HEK293 (cell line): ENCODE measurements around the gene TFE3.

Experiments
- CTCF ChIP-seq: fragments of 450-650 bp; formaldehyde crosslinking; IDR thresholded peaks from 2 replicates; pipeline ENCODE4 v1.5.1; 2016; ENCODE audit warnings: missing biosample characterization, missing genetic modification characterization
- GLI4 ChIP-seq: fragments of 450-650 bp; formaldehyde crosslinking; IDR thresholded peaks from 2 replicates; pipeline ENCODE4 v1.5.1; 2016; ENCODE audit warnings: missing biosample characterization, missing genetic modification characterization
- REST ChIP-seq: fragments of 450-650 bp; formaldehyde crosslinking; IDR thresholded peaks from 2 replicates; pipeline ENCODE4 v1.5.1; 2016; ENCODE audit warnings: missing biosample characterization, missing genetic modification characterization
- SETDB1 ChIP-seq: IDR thresholded peaks from one replicate; pipeline ENCODE4 v1.6.1; 2017; ENCODE audit warnings: mild to moderate bottlenecking, low read length, moderate library complexity, mixed read lengths; ENCODE audit not compliant: insufficient read length
- TCF7L2 ChIP-seq: IDR thresholded peaks from 2 replicates; pipeline ENCODE4 v1.6.1; 2011; ENCODE audit warnings: low read depth, mild to moderate bottlenecking, inconsistent platforms, low read length, moderate library complexity, borderline replicate concordance
- YY1 ChIP-seq: fragments of 450-650 bp; formaldehyde crosslinking; IDR thresholded peaks from 2 replicates; pipeline ENCODE4 v1.5.1; 2018; ENCODE audit warnings: missing biosample characterization, missing genetic modification characterization
- ZNF114 ChIP-seq: fragments of 450-650 bp; formaldehyde crosslinking; IDR thresholded peaks from 2 replicates; pipeline ENCODE4 v1.5.0; 2017; ENCODE audit warnings: missing biosample characterization, missing genetic modification characterization
- ZNF148 ChIP-seq: fragments of 450-650 bp; formaldehyde crosslinking; IDR thresholded peaks from 2 replicates; pipeline ENCODE4 v1.5.0; 2017; ENCODE audit warnings: missing biosample characterization, missing genetic modification characterization, borderline replicate concordance
- ZNF155 ChIP-seq: fragments of 450-650 bp; formaldehyde crosslinking; IDR thresholded peaks from 2 replicates; pipeline ENCODE4 v1.5.1; 2016; ENCODE audit warnings: missing biosample characterization, missing genetic modification characterization
- ZNF18 ChIP-seq: fragments of 450-650 bp; formaldehyde crosslinking; IDR thresholded peaks from 2 replicates; pipeline ENCODE4 v1.5.1; 2016; ENCODE audit warnings: missing biosample characterization, missing genetic modification characterization
- ZNF239 ChIP-seq: fragments of 450-650 bp; formaldehyde crosslinking; IDR thresholded peaks from 2 replicates; pipeline ENCODE4 v1.5.1; 2016; ENCODE audit warnings: missing biosample characterization, missing genetic modification characterization
- ZNF274 ChIP-seq, 2 experiments: fragments of 200-500 bp in 1 of 2; fragments of 450-650 bp in 1 of 2; sonication (Bioruptor generic) in 1 of 2; formaldehyde crosslinking in 1 of 2; IDR thresholded peaks; 2 replicates each; pipeline versions ENCODE4 v1.5.1 to v1.6.1; 2014 to 2016; ENCODE audit warnings: borderline replicate concordance in 1 of 2, inconsistent platforms in 1 of 2, low read length in 1 of 2, missing biosample characterization in 1 of 2, missing genetic modification characterization in 1 of 2
- ZNF423 ChIP-seq: fragments of 450-650 bp; formaldehyde crosslinking; IDR thresholded peaks from 2 replicates; pipeline ENCODE4 v1.5.1; 2016; ENCODE audit warnings: missing biosample characterization, missing genetic modification characterization
- ZNF629 ChIP-seq: fragments of 450-650 bp; formaldehyde crosslinking; IDR thresholded peaks from 2 replicates; pipeline ENCODE4 v1.5.1; 2017; ENCODE audit warnings: missing biosample characterization, missing genetic modification characterization

GRCh38 chrX:49075347-49075746, 32.2 kb upstream of the TFE3 start:
- TF ChIP-seq ZNF114 (tag by site-specific recombination), result no peak
- TF ChIP-seq CTCF (tag by site-specific recombination), result no peak
- TF ChIP-seq TCF7L2, result no peak
- TF ChIP-seq ZNF148 (tag by site-specific recombination), result no peak
- no peak for TF ChIP-seq ZNF629 (tag by site-specific recombination)
- TF ChIP-seq SETDB1, result no peak
- TF ChIP-seq YY1, result no peak
- no peak for TF ChIP-seq ZNF423 (tag by site-specific recombination)
- no peak for TF ChIP-seq ZNF155
- no peak for TF ChIP-seq REST (tag by site-specific recombination)
- TF ChIP-seq ZNF239 (tag by site-specific recombination), result no peak
- TF ChIP-seq GLI4 (tag by site-specific recombination), result no peak
- no peak for TF ChIP-seq ZNF274 (IDR thresholded peaks at IDR 0.05; ENCODE audit: low read length)
- no peak for TF ChIP-seq ZNF274 (tag by site-specific recombination; IDR thresholded peaks at IDR 0.05; ENCODE audit: borderline replicate concordance)
- TF ChIP-seq ZNF18, result no peak
